Peyer's patch (tissue), 4 donors: ENCODE results near the gene CNTNAP5.

Source experiments
- CTCF ChIP-seq, 6 experiments: fragments of 450-650 bp in 4 of 6; fragments of 200-600 bp in 2 of 6; sonication (generic) in 1 of 6; IDR thresholded peaks; one replicate each; pipeline ENCODE4 v1.5.1; 2017 to 2019; ENCODE audit warnings: antibody characterized with exemption in 6 of 6, mild to moderate bottlenecking in 3 of 6, moderate library complexity in 1 of 6
- POLR2A ChIP-seq, 2 donors: fragments of 450-650 bp; IDR thresholded peaks; one replicate each; pipeline ENCODE4 v1.5.1; 2017; ENCODE audit warnings: antibody characterized with exemption in 2 of 2, mild to moderate bottlenecking in 2 of 2, moderate library complexity in 2 of 2

GRCh38 chr2:124953921-124954320 lies 928.8 kb downstream of the CNTNAP5 start:
- TF ChIP-seq CTCF (IDR thresholded peaks at IDR 0.05): no peak
- TF ChIP-seq POLR2A (IDR thresholded peaks at IDR 0.05): no peak
